Iris pigment epithelial cell (primary cell): ENCODE results near the gene MRPL18.
"Not testable (repeated sequence)": the region's sequence is repeated elsewhere in the genome, so short reads cannot be mapped to it uniquely, and the experiment has no call there.

ENCODE experiments used
- DNase-seq: peaks from one replicate; pipeline ENCODE4 v3.0.0-alpha.2; 2011; ENCODE audit warnings: low read depth

MRPL18 gene

DNA sequence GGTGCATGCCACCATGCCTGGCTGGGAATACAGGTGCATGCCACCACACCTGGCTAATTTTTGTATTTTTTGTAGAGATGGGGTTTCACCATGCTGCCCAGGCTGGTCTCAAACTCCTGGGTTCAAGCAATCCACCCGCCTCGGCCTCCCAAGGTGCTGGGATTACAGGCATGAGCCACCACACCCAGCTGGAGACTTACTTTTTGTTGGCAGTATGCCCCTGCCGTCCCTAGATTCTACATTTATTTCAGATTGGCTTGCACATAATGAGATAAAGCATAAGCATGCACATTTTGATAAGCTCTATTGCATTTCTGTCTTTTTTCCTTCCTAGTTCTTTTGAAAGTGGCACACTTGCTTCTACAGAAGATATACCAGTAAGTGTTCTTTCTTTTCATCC, 26.5 kb downstream of the MRPL18 start:
- DNase-seq: not testable (repeated sequence)

DNA sequence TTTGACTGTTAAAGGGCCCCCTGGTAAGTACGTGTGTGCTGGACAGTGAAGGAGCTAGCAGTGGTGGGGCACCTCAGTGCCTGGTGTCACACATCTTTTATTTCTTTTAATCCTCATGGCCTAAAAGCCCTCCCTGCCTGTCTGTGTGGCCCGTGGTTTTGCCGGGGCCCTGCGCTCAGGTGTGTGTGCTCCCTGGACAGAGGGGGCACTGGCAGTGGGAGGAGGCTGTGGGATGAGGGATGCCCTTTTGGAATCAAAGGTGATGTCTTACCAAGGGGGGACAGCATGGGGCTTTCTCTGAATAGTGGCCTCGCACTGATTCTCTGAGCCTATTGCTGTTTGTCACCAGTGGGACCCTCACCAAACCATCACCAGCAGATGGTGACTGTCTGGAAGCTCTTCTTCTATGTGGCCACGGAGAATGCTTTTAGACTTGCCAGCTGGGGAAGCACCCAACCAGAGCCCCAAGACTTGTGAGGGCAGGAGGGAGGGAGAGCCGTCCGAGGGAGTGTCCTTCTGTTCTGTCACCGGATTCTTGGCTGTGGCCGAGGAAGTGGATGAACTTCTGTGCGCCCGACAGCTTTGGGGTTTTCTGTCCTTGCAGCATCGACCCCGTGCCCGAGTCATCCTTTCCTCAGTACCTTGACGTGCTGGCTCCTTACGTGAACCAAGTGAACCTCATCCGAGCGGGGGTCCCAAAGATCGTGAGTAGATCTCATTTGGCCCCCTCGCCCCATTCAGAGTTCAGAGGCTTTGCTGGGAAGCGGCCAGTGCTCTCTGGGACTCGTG, 27.9 kb downstream of the MRPL18 start:
- no peak for DNase-seq

DNA sequence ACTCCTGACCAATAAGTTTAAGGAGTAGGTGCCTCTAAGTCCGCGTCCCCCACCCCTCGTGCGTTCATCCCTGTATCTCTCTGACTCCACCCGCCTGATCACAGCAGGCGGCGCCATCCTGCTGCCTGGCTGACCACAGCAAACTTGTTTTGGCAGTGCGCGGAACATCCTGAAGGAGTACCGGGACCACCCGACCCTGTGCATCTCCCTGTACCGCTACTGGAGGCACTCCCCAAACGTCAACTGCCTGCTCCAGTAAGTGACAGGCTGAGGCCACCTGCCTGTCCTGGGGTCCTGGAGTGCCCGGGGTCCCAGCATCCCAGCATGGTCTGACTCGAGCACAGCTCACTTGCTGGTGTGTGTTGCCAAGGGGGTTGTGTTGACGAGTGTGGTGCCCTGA, 28.8 kb downstream of the MRPL18 start:
- DNase-seq: no peak

DNA sequence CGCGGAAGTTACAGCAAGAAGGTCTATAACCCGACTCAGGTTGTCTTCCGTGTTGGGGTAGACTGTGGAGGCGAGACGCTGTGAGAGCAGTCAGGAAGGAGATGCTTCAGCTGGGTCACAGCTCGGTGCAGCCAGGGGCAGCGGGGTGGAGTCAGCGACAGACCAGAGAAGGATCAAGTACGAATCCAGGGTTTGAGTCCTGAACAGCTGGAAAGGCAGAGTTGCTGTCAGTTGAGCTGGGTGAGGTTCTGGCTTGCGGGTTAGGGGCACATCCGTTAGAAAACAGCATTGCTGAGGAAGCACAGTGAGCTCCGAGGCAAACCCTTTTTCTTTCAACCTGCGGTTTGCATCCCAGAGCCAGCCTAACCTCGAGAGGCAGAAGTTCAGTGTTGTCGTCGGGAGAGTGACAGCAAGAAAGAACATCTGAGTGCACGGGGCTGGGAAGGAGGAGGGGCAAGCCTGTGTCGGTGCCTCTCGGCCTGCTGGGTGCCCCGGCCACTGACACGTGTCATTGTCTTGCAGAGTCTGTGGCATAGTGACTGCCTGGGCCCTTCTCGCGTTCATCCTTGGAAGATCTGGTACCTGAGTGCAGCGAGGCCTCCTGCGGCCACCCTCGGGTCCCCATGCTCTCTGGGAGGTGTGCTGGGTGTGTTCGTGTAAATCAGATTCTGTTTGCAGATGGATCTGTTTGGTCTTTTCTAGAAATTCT, 29.8 kb downstream of the MRPL18 start:
- DNase-seq: no peak

DNA sequence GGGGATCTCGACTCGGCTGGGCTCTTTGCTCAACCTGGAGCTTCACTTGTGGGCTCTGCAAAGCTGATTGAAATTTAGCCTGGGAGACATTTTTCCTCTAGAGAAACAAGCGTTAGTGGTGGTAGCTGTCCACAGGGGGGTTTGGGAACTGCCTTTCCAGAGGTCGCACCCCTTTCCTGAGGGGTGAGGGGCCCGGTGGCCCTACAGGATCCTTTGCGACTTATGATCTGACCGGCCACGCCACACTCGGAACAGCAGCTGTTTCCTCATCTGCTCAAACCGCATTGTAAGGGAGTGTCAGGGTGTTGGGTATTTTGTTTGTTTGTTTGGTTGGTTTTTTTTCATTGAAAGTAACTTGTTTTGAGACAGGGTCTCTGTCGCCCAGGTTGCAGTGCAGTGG, 30.9 kb downstream of the MRPL18 start:
- DNase-seq: no peak

DNA sequence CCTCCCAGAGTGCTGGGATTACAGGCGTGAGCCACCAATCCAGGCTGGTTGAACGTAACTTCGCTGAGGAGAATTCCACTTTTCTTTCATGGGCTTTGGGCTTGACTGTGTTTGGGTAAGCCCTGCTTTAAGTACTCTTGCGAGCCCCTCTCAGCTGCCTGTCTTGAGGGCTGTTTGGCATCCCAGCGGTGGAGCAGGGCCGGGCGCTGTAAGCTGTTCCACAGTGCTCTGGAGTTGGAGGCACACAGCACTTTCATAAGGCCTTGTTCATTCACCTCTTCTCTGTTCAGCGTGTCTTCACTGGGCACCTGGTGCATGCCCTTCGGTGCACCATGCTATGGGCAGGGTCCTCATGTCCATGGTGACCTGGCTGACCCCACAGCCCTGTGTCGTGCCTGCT, 31.5 kb downstream of the MRPL18 start:
- no peak for DNase-seq

DNA sequence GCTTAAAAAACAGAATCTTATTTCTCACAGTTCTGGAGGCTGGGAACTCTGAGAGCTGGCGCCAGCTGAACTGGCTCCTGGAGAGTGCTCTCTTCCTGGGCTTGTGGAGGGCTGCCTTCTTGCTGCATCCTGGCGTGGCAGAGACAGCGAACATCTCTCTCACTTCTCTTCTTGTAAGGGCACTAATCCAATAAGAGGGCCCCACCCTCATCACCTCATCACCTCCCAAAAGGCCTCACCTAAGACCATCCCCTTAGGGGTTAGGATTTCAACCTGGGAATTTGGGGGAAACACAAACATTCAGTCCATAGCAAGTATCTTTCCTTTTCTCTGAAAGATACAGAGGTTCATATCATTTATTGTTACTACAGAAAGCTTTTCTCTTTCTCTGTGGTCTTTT, 33.7 kb downstream of the MRPL18 start:
- DNase-seq: no peak

DNA sequence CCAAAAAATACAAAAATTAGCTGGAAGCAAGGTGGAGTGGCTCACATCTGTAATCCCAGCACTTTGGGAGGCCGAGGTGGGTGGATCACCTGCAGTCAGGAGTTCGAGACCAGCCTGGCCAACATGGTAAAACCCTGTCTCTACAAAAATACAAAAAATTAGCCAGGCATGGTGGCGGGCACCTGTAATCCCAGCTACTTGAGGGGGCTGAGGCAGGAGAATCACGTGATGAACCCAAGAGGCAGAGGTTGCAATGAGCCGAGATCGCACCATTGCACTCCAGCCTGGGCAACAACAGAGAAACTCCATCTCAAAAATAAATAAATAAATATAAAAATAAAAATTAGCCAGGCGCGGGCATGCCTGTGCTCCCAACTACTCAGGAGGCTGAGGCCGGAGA, 34.4 kb downstream of the MRPL18 start:
- DNase-seq: not testable (repeated sequence)

DNA sequence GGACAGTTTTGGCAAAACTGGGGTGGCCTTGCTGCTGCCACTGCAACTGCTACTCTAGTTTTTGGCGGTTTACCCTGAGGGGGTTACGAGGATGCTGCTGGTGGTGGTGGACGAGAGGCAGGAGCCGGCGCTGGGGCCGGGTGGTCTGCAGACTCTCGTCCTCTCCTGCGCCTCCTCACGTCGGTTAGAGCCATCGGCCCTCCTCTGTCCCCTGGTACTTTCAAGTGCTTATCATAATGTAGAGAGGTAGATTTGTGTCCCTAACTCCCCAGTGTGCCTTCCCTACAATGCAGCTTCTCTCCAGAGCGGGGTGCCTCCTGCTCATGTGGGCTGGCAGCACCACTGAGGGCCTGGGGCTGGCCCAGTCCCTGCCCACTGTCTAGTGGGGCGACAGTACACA, 35.7 kb downstream of the MRPL18 start:
- no peak for DNase-seq

DNA sequence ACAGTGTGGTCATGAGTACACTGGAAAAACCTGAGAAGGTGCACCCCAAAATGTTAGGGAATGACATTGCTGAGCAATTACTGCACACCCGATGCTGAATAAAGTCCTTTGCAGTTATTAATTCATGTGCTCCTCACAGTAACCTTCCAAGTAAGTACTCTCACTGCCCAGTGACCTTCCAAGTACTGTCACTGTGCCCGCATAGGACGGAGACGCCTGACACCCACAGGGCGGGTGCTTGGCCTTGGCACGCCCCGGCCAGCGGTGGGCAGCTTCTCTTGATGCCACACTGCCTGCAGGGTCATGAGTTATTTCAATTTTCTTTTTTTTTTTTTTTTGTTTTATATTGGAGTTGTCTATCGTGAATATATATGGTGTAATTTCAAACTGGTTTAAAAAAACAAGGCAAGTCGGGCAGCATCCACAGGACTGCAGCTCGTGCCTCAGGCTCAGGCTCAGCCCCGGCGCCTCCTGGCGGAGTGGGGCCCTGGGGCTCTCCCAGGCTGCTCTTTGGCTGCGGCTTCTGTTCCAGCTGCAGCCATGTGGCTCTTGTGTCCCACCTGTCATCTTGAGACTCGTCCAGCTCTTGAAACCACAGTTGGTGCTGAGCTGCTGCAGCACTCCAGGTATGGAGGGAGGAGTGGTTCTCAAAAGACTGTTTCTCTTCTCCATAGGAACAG, 36.8 kb downstream of the MRPL18 start:
- no peak for DNase-seq

DNA sequence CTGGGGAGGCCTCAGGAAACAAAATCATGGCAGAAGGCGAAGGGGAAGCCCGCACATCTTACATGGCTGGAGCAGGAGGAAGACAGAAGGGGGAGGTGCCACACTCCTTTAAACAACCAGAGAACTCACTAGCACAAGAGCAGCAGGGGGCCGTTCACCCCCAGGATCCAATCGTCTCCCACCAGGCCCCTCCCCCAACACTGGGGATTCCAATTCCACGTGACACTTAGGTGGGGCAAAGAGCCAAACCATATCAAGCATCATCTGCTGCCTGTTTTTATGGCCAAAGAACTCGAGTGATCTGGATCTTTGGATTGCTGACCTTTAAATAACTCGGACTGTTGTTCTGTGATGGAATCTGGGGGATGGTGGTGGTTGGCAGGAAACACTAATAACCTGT, 37.8 kb downstream of the MRPL18 start:
- DNase-seq: peak; percentile 14

DNA sequence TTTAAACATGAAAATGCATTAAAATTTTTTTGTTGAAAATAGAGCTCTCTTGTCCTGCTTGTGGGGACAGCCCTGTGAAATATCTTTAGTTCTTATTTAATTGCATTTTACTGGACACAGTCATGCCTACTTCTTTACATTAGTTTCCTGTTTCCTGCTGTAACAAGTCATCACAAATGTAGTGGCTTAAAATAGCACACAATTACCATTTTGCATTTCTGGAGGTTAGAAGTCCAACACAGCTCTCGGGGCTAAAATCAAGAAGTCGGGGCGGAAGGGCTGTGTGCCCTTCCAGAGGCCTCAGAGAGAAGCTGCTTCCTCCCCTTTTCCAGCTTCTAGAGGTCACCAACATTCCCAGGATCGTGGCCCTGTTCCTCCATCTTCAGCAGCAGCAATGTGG, 39.3 kb downstream of the MRPL18 start:
- no peak for DNase-seq

DNA sequence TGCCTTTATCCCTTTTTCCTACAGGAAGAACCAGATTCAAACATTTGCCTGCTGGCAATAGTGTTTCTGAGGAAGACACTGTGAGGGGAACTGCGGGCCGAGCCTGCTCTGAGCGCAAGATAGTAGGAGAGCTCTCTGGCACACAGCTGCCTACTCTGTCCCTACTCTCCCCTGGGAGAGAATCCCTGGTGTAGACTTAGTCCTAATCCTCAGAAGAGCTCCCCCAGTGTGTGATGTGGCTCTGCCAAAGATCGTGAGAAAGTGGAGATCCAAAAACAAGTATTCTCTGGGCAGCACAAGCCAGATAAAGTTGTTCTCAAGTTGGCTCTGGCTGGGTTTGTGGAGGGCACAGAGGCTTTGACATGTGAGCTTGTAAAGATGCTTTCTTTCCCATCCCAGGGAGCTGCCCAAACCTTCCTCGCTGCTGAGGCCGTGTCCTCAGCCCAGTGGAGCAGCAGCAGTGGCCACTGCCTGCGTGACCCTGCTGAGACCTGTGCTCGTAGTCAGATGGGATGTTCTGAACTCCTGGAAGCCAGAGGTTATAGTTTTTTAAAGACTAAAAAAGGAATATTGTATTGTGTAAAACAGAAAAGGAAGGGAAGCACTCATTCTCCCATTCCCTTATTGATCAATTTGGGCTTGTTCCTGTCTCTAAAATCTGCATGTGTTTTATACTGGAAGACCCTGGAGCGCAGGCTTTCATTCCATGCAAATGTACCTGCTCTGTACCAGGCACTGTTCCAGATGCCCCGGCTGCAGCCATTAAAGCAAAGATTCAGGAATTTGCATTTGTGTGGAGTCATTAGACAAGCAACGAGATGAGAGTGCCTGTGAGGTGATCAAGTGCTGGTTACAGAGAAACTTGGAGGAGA, 40.5 kb downstream of the MRPL18 start:
- no peak for DNase-seq

DNA sequence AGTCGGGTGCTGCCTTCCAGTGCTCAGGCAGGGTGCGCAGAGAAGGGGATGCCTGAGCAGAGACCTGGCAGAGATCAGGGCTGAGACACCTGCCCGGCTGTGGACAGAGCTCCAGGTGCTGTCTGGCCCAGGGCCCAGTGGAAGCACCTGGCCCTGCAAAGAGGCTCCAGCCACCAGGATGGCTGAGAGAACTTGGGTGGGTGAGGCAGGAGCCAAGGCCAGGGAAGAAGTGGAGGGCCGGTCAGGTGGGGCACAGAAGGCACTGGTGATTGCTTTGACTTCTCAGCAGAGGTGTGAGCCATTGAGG, 41.1 kb downstream of the MRPL18 start:
- DNase-seq: no peak

DNA sequence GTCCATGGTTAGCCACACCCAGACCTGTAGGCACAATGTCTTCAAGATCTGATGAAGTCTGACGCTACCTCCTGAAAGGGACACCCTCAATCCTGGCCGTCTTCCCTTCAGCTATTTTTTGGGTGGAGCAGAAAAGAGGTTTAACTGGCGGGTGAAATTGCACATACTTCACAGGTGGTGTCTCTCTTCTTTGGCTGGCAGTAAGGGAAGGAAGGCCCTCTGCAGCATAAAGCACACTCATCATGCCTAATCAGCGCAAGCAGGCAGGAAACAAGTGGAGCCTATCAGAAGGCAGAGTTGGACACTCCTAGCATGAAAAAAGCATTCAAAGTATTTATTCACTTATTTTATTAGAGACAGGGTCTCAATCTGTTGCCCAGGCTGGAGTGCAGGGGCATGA, 42.7 kb downstream of the MRPL18 start:
- DNase-seq: no peak

DNA sequence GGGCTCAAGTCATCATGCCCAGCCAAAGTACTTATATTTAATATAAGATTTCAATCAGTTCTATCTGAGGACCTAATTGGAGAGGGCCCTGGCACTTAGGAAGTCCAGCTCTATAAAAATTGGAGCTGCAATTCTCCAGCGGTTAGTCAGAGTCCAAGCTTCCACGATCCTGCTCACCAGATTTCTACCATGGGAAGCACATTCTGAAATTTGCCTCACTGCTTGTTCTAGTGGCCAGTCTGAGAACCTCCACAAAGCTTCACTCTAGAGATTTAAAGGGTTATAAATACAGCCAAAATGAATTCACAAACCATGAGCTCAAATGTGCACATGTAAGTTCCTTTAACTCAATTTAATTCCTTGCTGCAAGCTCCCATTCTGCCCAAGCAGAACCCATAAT, 43.3 kb downstream of the MRPL18 start:
- DNase-seq: peak; percentile 14

DNA sequence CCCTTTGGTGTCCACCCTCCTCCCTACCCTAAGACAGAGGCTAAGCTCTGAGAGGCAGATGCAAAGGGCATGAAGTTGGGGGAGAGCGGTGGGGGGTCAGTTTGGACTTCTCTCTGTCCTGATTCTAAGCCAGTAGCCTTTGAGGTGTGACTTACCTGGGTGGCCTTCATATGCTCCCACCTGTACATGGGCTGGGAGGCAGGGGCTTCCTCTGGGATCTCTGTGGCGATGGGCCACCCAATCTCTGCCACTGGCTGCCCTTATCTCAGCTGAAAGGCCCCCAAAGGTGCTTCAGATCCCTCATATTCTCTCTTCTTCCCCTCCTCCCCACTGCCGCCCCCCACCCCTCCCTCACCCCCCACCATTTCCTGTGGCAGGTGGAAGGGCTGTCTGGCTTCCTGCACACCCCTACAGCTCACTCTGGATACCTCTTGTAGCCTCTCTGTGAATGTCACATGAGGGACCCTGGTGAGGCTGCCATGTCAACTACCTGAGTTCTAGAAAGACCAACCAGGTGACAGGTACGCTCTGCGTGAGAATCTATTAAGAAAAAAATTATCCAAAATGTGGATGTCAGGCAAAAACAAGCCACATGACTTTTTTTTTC, 43.8 kb downstream of the MRPL18 start:
- no peak for DNase-seq

DNA sequence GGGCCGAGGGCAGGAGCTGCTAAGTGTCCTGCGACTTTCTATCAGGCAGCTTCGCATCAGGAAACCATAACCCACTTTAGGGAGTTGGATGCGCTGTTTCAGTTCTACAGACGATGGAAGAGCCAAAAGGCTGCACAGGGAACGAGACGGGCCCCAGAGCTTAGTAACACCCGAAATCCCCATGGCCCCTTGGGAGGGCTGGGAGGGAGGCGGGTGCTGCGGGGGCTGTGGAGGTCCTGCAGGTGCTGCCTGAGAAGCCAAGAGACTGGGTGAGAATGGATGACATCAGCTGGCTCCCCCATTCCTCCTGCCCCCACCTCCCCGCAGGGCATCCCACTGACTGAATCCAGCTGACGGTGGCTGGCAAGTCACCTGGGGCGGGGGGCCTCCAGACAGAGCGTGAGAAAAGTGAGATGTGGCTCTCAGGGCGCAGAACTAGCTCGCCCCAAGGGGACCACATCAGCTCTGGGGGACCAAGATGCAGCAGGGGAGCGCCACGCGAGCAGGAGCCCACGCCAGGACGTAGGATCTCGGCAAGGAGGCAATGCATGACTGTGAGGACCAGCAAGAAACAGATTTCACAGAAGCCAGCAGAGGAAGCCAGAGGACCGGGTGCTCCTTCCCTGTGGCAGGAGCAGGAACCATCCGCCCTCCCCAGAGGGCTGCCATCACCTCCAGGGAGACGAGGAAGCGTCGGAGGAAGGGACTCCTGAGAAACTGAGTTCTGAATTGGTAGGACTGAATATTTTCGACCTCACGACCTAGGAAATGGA, 46.6 kb downstream of the MRPL18 start:
- DNase-seq: no peak

DNA sequence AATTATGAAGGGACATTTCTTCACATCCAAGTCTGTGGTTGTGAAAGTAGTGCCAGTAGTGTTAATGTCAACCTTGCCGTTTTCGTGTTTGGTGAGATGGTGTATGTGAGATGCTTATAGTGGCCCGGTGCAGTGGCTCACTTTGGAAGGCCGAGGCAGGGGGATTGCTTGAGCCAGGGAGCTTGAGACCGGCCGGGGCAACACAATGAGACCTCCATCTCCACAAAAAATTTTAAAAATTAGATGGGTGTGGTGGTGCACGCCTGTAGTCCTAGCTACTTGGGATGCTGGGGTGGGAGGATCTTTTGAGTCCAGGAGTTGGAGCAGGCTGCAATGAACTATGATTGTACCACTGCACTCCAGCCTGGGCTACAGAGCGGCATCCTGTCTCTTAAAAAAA, 47.2 kb downstream of the MRPL18 start:
- DNase-seq: no peak

DNA sequence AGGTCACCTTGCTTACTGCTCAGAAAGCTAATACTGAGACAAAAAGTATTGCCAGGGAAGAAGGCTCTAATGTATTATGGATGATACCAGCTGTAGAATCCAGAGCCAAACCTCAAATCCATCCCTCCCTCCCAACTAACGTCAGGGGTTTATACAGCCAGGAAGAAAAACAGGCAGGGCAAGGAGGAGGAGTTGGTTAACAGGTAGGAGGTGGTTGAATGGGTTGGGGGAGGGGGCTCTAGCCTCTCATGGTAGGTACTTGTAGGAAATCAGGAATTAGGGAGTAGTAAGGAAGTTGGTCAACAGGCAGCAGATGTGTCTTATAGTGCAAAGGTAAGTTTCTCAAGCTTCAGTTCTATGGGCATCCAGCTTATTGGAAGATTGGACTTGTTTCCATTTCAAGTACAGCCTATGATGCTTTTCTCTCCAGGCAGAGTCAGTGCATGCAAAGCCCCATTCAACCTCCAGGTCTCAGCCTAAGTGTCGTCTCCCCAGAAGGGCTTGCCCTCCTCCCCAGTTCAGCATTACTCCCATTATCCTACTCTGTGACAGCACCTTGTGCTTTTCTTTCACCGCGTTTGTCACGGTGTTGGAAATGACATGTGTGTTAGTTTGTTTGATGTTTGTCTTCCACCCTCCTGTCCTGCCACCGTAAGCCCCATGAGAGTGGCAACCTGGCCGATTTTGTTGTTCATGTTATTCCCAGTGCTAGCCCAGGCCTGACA, 47.9 kb downstream of the MRPL18 start:
- DNase-seq: no peak

DNA sequence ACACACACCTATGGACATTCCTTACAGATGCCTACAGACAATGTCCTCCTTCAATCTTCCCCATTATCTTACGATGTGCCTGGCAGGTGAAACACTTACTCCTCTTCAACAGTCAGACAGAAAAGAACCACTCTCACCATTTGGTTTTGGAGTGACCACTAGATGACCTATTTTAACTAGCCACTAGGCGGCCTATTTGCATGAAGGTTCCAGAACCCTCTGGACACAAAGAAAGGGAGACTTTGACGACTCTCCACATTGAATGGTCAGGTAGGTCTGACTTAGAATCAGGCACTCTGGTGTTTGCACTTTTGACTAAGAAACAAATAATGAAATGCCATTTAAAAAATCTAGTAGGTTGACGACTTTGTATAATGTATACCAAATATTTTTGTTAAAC, 51.8 kb downstream of the MRPL18 start:
- peak; percentile 6 for DNase-seq
